GM12878 (cell line): Measurements from ENCODE around the gene ELFN2. TPM values are rescaled to one million over a fixed set of nuclear protein-coding genes. Genes with fewer than 3 reads are reported as not detected.

Source experiments
- ATAC-seq: fragments of 200-7000 bp; cut with Tn5 transposase; 3 replicates; pipeline ENCODE4 v1.9.1; 2020; ENCODE audit warnings: mild to moderate bottlenecking, moderate library complexity
- BruUV-seq: library from RNA; stranded (reverse); fragments of 400-500 nt; replicated peaks from 2 replicates; lab custom pipeline; 2021; lab: Mats Ljungman, UMichigan
- CTCF ChIA-PET: fragments of 300-600 bp; sonication (Branson Sonifier 250); formaldehyde crosslinking; extraction: SDS; loops from one replicate; lab custom pipeline; 2021; ENCODE audit warnings: inconsistent platforms; lab: Yijun Ruan, JAX
- POLR2A ChIA-PET: fragments of 350-600 bp; formaldehyde crosslinking; extraction: SDS; loops from one replicate; lab custom pipeline; 2021; ENCODE audit warnings: inconsistent platforms; lab: Charles Lee
- RAD21 ChIA-PET: fragments of 300-600 bp; sonication (Branson Sonifier 250); formaldehyde crosslinking; loops from one replicate; lab custom pipeline; 2023; ENCODE audit warnings: antibody characterized with exemption; ENCODE audit not compliant: unreplicated experiment; lab: Charles Lee
- SMC1A ChIA-PET: fragments of 300-600 bp; sonication (Branson Sonifier 250); formaldehyde crosslinking; loops from one replicate; lab custom pipeline; 2023; ENCODE audit not compliant: unreplicated experiment, uncharacterized antibody; lab: Charles Lee
- DNase-seq: peaks from one replicate; pipeline ENCODE4 v3.0.0-alpha.2; 2011; ENCODE audit warnings: low read depth, low spot score
- FAIRE-seq: peaks from 3 replicates; lab custom pipeline; 2011; peaks lifted over from hg19 to GRCh38; lab: Jason Lieb, UNC
- H2AFZ ChIP-seq: 2 replicates; pipeline ENCODE4 v1.6.0; 2011; ENCODE audit warnings: low read depth, low read length, control low read depth; ENCODE audit not compliant: control insufficient read depth
- H3K27ac ChIP-seq: 2 replicates; pipeline ENCODE4 v1.5.1; 2011; ENCODE audit warnings: control low read depth; ENCODE audit not compliant: control insufficient read depth, insufficient read depth
- H3K27me3 ChIP-seq, 2 experiments: replicated peaks in 1 of 2; 2 replicates each; pipeline versions ENCODE4 v1.6.0 to v1.6.1; 2011; ENCODE audit warnings: low read length in 1 of 2; ENCODE audit not compliant: control insufficient read depth in 2 of 2, insufficient read depth in 2 of 2
- H3K36me3 ChIP-seq, 2 experiments: 2 replicates each; pipeline ENCODE4 v1.5.1; 2011; ENCODE audit warnings: low read length in 1 of 2; ENCODE audit not compliant: control insufficient read depth in 2 of 2, insufficient read depth in 2 of 2
- H3K4me1 ChIP-seq: 2 replicates; pipeline ENCODE4 v1.6.1; 2011; ENCODE audit warnings: mild to moderate bottlenecking, low read length, moderate library complexity, mixed read lengths; ENCODE audit not compliant: control insufficient read depth, insufficient read depth
- H3K4me2 ChIP-seq: 2 replicates; pipeline ENCODE4 v1.6.0; 2011; ENCODE audit warnings: control low read depth; ENCODE audit not compliant: control insufficient read depth, insufficient read depth
- H3K4me3 ChIP-seq: fragments of 200-600 bp; sonication (generic); 2 replicates; pipeline ENCODE4 v1.5.1; 2016
- H3K79me2 ChIP-seq: 2 replicates; pipeline ENCODE4 v1.6.0; 2011; ENCODE audit warnings: low read length; ENCODE audit not compliant: control insufficient read depth, insufficient read depth
- H3K9ac ChIP-seq: 2 replicates; pipeline ENCODE4 v1.8.0; 2011; ENCODE audit warnings: low read length, control low read depth, mixed read lengths; ENCODE audit not compliant: control insufficient read depth, insufficient read depth
- H3K9me3 ChIP-seq: replicated peaks from 3 replicates; pipeline ENCODE4 v1.5.1; 2011; ENCODE audit warnings: mild to moderate bottlenecking, low read length; ENCODE audit not compliant: control insufficient read depth, insufficient read depth
- H4K20me1 ChIP-seq: 2 replicates; pipeline ENCODE4 v1.6.0; 2011; ENCODE audit not compliant: control insufficient read depth, insufficient read depth
- FOS ChIP-seq: IDR thresholded peaks from 3 replicates; pipeline ENCODE4 v1.6.1; 2011; ENCODE audit warnings: borderline replicate concordance; ENCODE audit not compliant: insufficient read length; ENCODE audit errors: extremely low read depth
- FOXK2 ChIP-seq: fragments of 450-650 bp; IDR thresholded peaks from 2 replicates; pipeline ENCODE4 v1.6.1; 2017; ENCODE audit warnings: mild to moderate bottlenecking, moderate library complexity
- IKZF2 ChIP-seq, 2 experiments: fragments of 450-650 bp; IDR thresholded peaks; 2 replicates each; pipeline ENCODE4 v1.6.1; 2017; ENCODE audit warnings: mild to moderate bottlenecking in 2 of 2, moderate library complexity in 2 of 2
- IRF3 ChIP-seq: fragments of 450-650 bp; IDR thresholded peaks from 2 replicates; pipeline ENCODE4 v1.6.1; 2014; ENCODE audit warnings: mild to moderate bottlenecking
- MTA2 ChIP-seq: fragments of 450-650 bp; IDR thresholded peaks from 2 replicates; pipeline ENCODE4 v1.6.1; 2016; ENCODE audit warnings: low read depth, mild to moderate bottlenecking, moderate library complexity
- NFXL1 ChIP-seq: fragments of 450-650 bp; IDR thresholded peaks from 2 replicates; pipeline ENCODE4 v1.6.1; 2017; ENCODE audit warnings: antibody characterized with exemption, mild to moderate bottlenecking, borderline replicate concordance
- PAX5 ChIP-seq: IDR thresholded peaks from 2 replicates; pipeline ENCODE4 v1.6.1; 2011; ENCODE audit warnings: low read depth, low read length, borderline replicate concordance
- PML ChIP-seq: IDR thresholded peaks from 2 replicates; pipeline ENCODE4 v1.6.1; 2012; ENCODE audit warnings: low read length, inconsistent platforms
- RB1 ChIP-seq: fragments of 450-650 bp; formaldehyde crosslinking; IDR thresholded peaks from 2 replicates; pipeline ENCODE4 v1.6.1; 2017; ENCODE audit warnings: mild to moderate bottlenecking, borderline replicate concordance
- TAF1 ChIP-seq: IDR thresholded peaks from 2 replicates; pipeline ENCODE4 v1.6.1; 2011; ENCODE audit warnings: mild to moderate bottlenecking, low read depth, low read length, borderline replicate concordance
- TARDBP ChIP-seq: IDR thresholded peaks from 2 replicates; pipeline ENCODE4 v1.6.1; 2016; ENCODE audit warnings: borderline replicate concordance
- ZBTB4 ChIP-seq: fragments of 450-650 bp; formaldehyde crosslinking; IDR thresholded peaks from 2 replicates; pipeline ENCODE4 v1.4.0; 2022; ENCODE audit warnings: mild to moderate bottlenecking, moderate library complexity
- ZBTB40 ChIP-seq: fragments of 450-650 bp; IDR thresholded peaks from 2 replicates; pipeline ENCODE4 v1.6.1; 2016; ENCODE audit warnings: mild to moderate bottlenecking, moderate library complexity, borderline replicate concordance
- ZNF207 ChIP-seq: fragments of 450-650 bp; IDR thresholded peaks from 2 replicates; pipeline ENCODE4 v1.6.1; 2014; ENCODE audit warnings: antibody characterized with exemption, mild to moderate bottlenecking, borderline replicate concordance
- WGBS: methylation state at CpG from one replicate; pipeline ENCODE4 v1.1.6; 2016; ENCODE audit warnings: low lambda C conversion rate; ENCODE audit not compliant: insufficient replicate concordance, insufficient coverage; ENCODE audit errors: missing lambda C conversion rate; 5-methylcytosine and 5-hydroxymethylcytosine counted together
- in situ Hi-C: fragments of 300-500 bp; cut with MboI; formaldehyde crosslinking; loops from 9 replicates; pipeline ENCODE4 v1.14.3; 2018; ENCODE audit warnings: mixed read lengths
- intact Hi-C: fragments of 100-400 bp; cut with micrococcal nuclease; formaldehyde crosslinking; loops from one replicate; pipeline ENCODE4 v1.14.2; 2022; ENCODE audit not compliant: unreplicated experiment
- polyA plus RNA-seq, 11 experiments: library from polyadenylated mRNA; depleted of rRNA in 4 of 11; unstranded in 6 of 11; stranded (reverse) in 5 of 11; fragments of >200 nt; fragmentation: Nextera tagmentation in 4 of 11; fragmentation: Illumina TruSeq in 1 of 11; extraction: Ambion mirVana in 4 of 11; extraction: Trizol in 1 of 11; gene quantifications; 1 replicate in 1 of 11; 2 replicates in 10 of 11; pipeline versions ENCODE4 v1.2.1 to v1.2.3, GENCODE V29; 2011 to 2016; ENCODE audit warnings: inconsistent platforms in 2 of 11, missing spikeins in 2 of 11, low read depth in 1 of 11
- total RNA-seq, 4 experiments: library from RNA; depleted of rRNA in 3 of 4; stranded (reverse); fragments of >200 nt in 3 of 4; fragmentation: Illumina TruSeq in 1 of 4; extraction: Trizol in 1 of 4; gene quantifications; 2 replicates each; pipeline versions ENCODE4 v1.2.1 to v1.2.3, GENCODE V29; 2013 to 2021

Gene ELFN2
- total and polyA plus RNA-seq, 10 of the 15 experiments (the other 5 are each of a cell fraction or from before 2014, with no cell fraction given), result 0.03 to 0.05 TPM; not detected in 8

GRCh38 chr22:37384691-37385090, 42.6 kb downstream of the ELFN2 start:
- Histone ChIP-seq H3K9ac (no peak overlapping the region), H3K9me3 (no peaks in the 10 kb centered on the region), H3K36me3 (no peaks in the 10 kb centered on the region), H2AFZ (no peak overlapping the region), H3K4me3 (no peak overlapping the region), H3K79me2 (no peaks in the 10 kb centered on the region), H3K4me1 (no peaks in the 10 kb centered on the region), H3K27ac (no peak overlapping the region), H4K20me1 (no peaks in the 10 kb centered on the region; the same call in 1 of the 2 replicates), H3K27me3 (peaks cover 4% of the 10 kb centered on the region in 2 experiments; a peak in 3 of 4 replicates), H3K4me2 (no peak overlapping the region)
- BruUV-seq, result no TSS peak
- WGBS, result 48% methylated on average over 8 of the region's 12 CpGs
- FAIRE-seq (no peak), DNase-seq (no peak), ATAC-seq (no peak)
- ChIA-PET SMC1A (no interaction called here), POLR2A (no interaction called here), CTCF (no interaction called here), RAD21 (no interaction called here)
- intact Hi-C loops, result no loop called here
- in situ Hi-C loops, result no loop called here
- TF ChIP-seq MTA2, result no peak
- no peak for TF ChIP-seq NFXL1
- TF ChIP-seq TAF1, result no peak
- TF ChIP-seq ZBTB4, result no peak
- no peak for TF ChIP-seq ZNF207
- no peak for TF ChIP-seq FOS
- no peak for TF ChIP-seq RB1
- TF ChIP-seq IRF3, result no peak
- no peak for TF ChIP-seq PML
- no peak for TF ChIP-seq FOXK2
- TF ChIP-seq ZBTB40, result no peak
- no peak for TF ChIP-seq IKZF2 (IDR thresholded peaks at IDR 0.05)
- no peak for TF ChIP-seq TARDBP
- no peak for TF ChIP-seq PAX5
